ENCODE data around the gene BACH1. TPM values are rescaled to one million over a fixed set of nuclear protein-coding genes. Genes with fewer than 3 reads are reported as not detected.
A peak's percentile ranks its signal among the peaks of the same experiment; 100 is the strongest.

The BACH1 gene
- total RNA-seq, 2 experiments from 2014 or later: 23.5 to 23.7 TPM

DNA sequence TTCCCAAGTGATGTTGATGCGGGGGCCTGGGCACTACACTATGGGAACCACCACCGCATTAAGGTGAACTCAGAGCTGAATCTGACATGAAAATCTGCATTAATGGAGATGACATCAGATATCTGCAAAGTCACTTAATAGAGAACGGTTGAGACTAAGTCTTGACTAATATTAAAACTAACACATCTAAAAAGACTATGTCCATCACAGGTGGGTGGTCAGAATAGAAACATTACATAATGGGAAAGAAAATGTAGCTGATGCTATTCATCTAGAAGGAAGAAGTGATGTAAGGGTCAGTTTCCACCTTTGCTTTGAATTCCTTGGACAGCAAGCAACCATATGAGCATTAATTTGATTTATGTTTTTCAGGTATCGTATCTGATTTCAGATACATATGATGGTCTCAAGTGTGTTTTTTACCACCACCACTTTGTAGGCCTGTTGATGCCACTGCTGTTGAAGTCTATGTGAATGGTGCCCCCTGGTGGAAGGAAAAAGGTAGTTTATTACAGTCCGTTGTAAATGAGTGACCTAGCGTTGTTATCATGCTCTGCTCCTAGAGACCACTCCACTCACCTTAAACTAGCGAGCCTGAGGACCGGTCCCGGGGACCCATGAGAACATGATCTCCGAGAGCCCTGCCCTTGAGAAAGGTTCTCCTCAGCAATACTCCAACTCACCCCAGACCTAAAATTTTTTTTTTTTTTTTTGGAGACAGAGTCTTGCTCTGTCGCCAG is 73.5 kb downstream of the BACH1 start:
- ChIA-PET CTCF (interaction anchor here (0.7 to 5.0 kb wide), 19 partner anchors 9 to 370 kb away, joined by 3 to 45 read pairs (median 4); partner anchors contain the start of gene CCT8), POLR2A (no interaction called here)
- H3K36me3 Mint-ChIP-seq (ENCODE audit: low read depth): peaks cover under 1% of the 10 kb centered on the region
- H3K9me3 Mint-ChIP-seq (ENCODE audit: insufficient read depth): no peaks in the 10 kb centered on the region
- DNase-seq (peak; percentile 72), ATAC-seq (peak; percentile 83)
- H3K27ac Mint-ChIP-seq: no peak overlapping the region
- H3K27me3 Mint-ChIP-seq (ENCODE audit: low read depth): no peaks in the 10 kb centered on the region
- H3K4me1 Mint-ChIP-seq (ENCODE audit: low read depth): peaks cover 9% of the 10 kb centered on the region
- no peak overlapping the region for H3K4me3 Mint-ChIP-seq

DNA sequence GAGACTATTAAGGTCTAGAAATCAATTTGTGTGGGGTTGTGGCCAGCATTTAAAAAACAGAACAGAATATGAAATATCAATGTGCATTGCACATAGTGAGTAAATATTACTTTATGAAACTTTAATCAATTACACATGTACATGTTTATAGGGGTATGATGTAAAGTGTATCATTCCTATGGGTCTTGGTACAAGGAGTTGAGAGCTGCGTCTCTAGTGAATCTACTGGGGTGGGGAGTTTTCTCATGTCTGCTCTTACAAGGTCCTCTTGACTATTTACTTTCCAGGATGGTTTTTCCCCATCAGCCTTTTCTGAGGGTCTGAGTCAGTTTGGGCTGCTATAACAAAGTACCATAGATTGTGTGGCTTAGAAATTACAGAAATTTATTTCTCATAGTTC is 75.8 kb downstream of the BACH1 start:
- ATAC-seq (no peak), DNase-seq (no peak)
- H3K36me3 Mint-ChIP-seq (ENCODE audit: low read depth): no peaks in the 10 kb centered on the region
- H3K27ac Mint-ChIP-seq: no peak overlapping the region
- H3K4me1 Mint-ChIP-seq (ENCODE audit: low read depth): peaks cover 9% of the 10 kb centered on the region
- no peaks in the 10 kb centered on the region for H3K27me3 Mint-ChIP-seq (ENCODE audit: low read depth)
- ChIA-PET POLR2A (no interaction called here), CTCF (no interaction called here)
- no peaks in the 10 kb centered on the region for H3K9me3 Mint-ChIP-seq (ENCODE audit: insufficient read depth)
- no peak overlapping the region for H3K4me3 Mint-ChIP-seq

DNA sequence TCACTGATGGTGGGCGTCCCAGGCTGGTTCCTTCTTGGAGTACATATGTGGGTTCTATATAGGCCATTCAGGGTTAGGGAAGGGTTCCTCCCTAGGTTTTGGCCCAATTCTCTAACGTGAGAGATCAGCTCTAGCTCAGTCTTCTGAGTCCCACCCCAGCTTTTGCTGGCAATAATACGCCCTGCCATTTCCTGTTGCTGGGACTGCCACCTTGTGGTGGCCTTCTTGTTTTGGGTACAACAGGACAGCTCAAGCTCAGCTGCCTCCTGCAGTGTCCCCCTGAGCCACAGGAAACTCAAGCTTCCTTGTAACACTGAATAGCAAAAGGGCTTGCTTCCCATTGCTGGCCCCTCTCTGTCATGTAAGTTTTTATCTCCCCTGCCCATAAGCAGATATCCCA is 77.8 kb downstream of the BACH1 start:
- H3K9me3 Mint-ChIP-seq (ENCODE audit: insufficient read depth): no peaks in the 10 kb centered on the region
- ChIA-PET CTCF (interaction anchor here (0.6 to 2.0 kb wide), 29 partner anchors 12 to 473 kb away, joined by 3 to 20 read pairs (median 4); partner anchors contain the start of gene CCT8), POLR2A (no interaction called here)
- ATAC-seq: peak; percentile 82
- peak overlapping the region; percentile 22 for H3K27ac Mint-ChIP-seq
- H3K4me3 Mint-ChIP-seq: no peak overlapping the region
- no peaks in the 10 kb centered on the region for H3K36me3 Mint-ChIP-seq (ENCODE audit: low read depth)
- peaks cover 9% of the 10 kb centered on the region for H3K4me1 Mint-ChIP-seq (ENCODE audit: low read depth)
- peak; percentile 71 for DNase-seq
- H3K27me3 Mint-ChIP-seq (ENCODE audit: low read depth): no peaks in the 10 kb centered on the region

DNA sequence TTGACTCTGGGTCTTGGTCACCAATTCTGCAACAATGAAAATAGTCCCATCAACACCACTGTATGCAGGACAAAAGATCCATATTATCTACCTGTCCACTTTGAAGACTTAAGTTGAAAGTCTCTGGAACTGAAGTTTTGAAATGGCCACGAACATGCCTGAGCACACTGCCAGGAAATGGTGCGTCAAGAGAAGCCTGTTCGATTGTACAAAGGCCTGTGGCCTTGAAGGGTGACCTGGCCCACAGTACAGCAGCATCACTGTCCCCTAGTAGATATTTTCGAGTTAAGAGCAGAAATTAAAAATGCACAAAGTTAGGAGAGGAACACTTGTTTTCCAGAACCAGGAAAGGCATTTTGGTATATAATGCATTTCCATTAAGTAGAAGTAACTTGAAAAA is 78.5 kb downstream of the BACH1 start:
- POLR2A ChIA-PET: interaction anchor here (0.5 kb wide), 1 partner anchor 63 kb away, joined by 3 read pairs; no protein-coding TSS in a partner anchor
- H3K9me3 Mint-ChIP-seq (ENCODE audit: insufficient read depth): no peaks in the 10 kb centered on the region
- no peaks in the 10 kb centered on the region for H3K27me3 Mint-ChIP-seq (ENCODE audit: low read depth)
- DNase-seq: no peak
- no peaks in the 10 kb centered on the region for H3K36me3 Mint-ChIP-seq (ENCODE audit: low read depth)
- H3K4me1 Mint-ChIP-seq (ENCODE audit: low read depth): peaks cover 9% of the 10 kb centered on the region
- CTCF ChIA-PET: interaction anchor here (1.1 to 2.0 kb wide), 19 partner anchors 13 to 472 kb away, joined by 3 to 20 read pairs (median 5); partner anchors contain the start of gene CCT8
- H3K27ac Mint-ChIP-seq: no peak overlapping the region
- no peak overlapping the region for H3K4me3 Mint-ChIP-seq
- ATAC-seq: no peak

DNA sequence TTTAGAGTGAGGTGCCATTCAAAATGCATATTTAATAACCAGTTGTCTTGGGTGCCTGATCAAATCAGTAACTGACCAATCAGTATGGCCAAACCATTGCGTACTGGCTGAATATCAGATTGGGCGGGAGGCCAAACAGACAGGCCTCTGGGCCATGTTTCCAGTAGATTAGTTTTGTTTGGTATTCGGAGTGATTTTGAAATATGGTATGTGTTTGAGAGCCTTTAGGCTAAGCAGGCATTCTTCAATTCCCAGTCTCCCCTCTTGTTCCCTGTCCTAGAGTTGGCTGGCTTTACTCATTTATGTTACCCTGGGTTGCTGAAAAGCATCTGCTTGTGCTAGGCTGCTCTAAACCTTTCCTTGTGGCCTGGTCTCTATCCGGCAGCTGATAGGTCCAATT is 80.1 kb downstream of the BACH1 start:
- CTCF ChIA-PET: interaction anchor here (0.7 kb wide), 1 partner anchor 312 kb away, joined by 3 read pairs; no protein-coding TSS in a partner anchor
- H3K4me1 Mint-ChIP-seq (ENCODE audit: low read depth): peaks cover 9% of the 10 kb centered on the region
- no peaks in the 10 kb centered on the region for H3K9me3 Mint-ChIP-seq (ENCODE audit: insufficient read depth)
- no peaks in the 10 kb centered on the region for H3K36me3 Mint-ChIP-seq (ENCODE audit: low read depth)
- no peak overlapping the region for H3K27ac Mint-ChIP-seq
- H3K27me3 Mint-ChIP-seq (ENCODE audit: low read depth): no peaks in the 10 kb centered on the region
- H3K4me3 Mint-ChIP-seq: no peak overlapping the region
- no peak for ATAC-seq
- POLR2A ChIA-PET: no interaction called here
- no peak for DNase-seq

DNA sequence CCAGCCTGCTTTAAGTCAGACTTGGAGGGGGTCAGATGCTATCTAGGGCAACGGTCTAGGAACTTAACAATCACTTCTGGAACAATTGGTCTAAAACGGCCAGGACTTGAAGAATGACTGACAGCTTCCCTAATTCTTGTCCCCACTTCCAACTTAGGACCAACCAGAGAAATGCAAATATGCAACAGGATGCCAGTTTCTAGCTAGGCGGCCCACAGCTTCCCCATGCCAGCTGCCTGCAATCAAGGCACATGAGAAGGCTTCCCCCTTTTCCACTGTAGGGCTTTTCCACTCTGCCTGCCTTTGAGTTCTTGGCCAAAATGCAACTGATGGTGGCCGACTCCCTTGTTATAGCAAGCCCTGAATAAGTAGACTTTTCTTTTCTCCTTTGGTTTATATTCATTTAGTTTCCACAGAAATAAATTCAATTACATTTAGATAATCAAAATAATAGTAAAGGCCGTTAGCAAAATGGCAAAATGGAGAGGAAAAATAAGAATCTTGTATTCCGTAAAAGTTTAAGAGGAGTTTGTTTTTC is 80.9 kb downstream of the BACH1 start:
- Mint-ChIP-seq H3K36me3 (ENCODE audit: low read depth) (no peaks in the 10 kb centered on the region), H3K4me1 (ENCODE audit: low read depth) (peaks cover 9% of the 10 kb centered on the region), H3K4me3 (no peak overlapping the region), H3K27me3 (ENCODE audit: low read depth) (no peaks in the 10 kb centered on the region), H3K9me3 (ENCODE audit: insufficient read depth) (no peaks in the 10 kb centered on the region), H3K27ac (no peak overlapping the region)
- ChIA-PET CTCF (interaction anchor here (0.7 kb wide), 1 partner anchor 312 kb away, joined by 3 read pairs; no protein-coding TSS in a partner anchor), POLR2A (no interaction called here)
- no peak for ATAC-seq
- DNase-seq: no peak

DNA sequence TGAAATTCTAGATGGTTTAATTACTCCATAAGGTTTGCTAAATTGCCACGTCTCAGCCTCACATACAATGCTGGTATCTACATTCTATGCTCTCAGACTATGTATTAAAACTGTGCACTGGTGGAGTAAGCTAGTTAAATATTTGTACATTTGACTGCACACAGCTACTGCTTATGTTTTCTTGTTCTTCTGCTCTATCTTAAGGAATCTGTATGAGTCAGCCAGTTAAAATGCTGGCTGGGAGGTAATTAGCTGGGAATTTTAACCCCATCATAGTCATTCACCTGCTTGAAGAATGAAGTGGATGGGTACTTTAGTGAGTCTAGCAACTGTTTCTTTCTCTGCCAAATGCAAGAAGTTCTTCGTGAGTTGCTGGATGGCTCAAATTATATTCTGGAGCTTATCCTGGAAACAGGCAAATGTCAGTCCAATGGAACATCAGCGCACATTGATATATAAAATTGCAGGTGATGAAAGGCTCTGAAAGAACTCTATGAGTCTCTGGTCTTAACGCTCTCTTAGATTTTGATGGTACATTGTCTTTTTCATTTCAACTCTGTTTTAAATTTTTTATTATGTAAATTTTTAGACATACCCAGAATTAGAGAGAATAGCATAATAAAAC is 83.4 kb downstream of the BACH1 start:
- Mint-ChIP-seq H3K27ac (no peak overlapping the region), H3K27me3 (ENCODE audit: low read depth) (no peaks in the 10 kb centered on the region), H3K36me3 (ENCODE audit: low read depth) (no peaks in the 10 kb centered on the region), H3K9me3 (ENCODE audit: insufficient read depth) (no peaks in the 10 kb centered on the region), H3K4me3 (no peak overlapping the region), H3K4me1 (ENCODE audit: low read depth) (no peaks in the 10 kb centered on the region)
- POLR2A ChIA-PET: no interaction called here
- no peak for DNase-seq
- no peak for ATAC-seq
- CTCF ChIA-PET: interaction anchor here (0.7 kb wide), 1 partner anchor 10 kb away, joined by 3 read pairs; no protein-coding TSS in a partner anchor

DNA sequence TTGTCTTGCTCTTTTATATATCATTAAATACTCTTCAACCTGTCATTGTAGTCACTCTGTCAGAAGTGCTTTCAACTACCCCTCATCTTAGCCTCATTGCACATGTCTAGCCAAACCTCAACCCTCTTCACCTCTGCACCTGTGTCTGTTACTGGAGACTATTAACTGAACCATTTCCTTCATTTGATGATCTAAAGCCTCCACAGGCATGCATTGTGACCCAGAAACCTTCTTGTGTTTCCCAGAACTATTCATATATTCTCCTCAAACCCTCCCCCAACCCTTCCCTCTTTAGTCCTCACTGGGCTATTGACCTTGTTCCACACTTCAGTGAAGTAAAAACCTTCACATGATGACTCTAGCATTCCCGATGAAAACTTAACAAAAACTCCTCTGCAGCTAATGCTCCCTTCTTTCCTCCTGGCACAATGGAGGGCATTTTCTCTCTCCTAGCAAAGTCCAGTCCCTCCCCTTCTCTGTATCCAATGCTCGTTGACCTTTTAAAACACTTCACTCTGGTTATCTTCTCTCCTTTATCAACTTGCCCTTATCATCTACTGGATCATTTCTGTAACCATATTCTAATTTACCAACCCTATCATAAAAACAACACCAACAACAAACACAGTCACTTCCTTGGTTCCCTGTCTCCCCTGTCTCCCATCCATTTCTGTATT is 86.1 kb downstream of the BACH1 start:
- Mint-ChIP-seq H3K9me3 (ENCODE audit: insufficient read depth) (no peaks in the 10 kb centered on the region), H3K27me3 (ENCODE audit: low read depth) (no peaks in the 10 kb centered on the region)
- no peak for ATAC-seq

DNA sequence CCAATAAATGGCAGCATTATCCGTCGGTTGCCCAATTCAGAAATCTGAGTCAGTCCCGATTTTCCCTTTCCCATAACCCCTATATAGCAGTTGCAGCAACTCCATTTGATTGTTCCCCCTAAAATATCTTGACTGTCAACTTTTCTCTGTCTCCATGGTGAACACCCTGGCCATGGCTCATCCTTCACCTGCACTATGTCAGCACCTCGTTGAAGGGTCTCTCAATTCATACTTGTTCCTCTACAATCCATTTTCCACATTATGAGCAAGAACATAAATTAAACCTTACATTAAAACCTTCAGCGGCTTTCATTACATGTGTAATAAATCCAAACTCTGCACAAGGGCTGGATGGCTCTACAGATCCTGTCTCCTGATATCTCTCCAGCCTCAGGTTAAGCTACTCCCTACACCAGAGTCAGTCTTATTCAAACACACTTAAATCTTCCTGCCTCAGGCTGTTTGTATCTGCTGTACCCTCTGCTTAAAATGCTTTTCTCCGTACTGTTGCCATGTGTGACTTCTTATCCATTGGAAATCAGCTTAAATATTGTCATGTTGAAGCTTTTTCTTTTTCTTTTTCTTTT is 87.3 kb downstream of the BACH1 start:
- no peak overlapping the region for H3K4me3 Mint-ChIP-seq
- no peaks in the 10 kb centered on the region for H3K36me3 Mint-ChIP-seq (ENCODE audit: low read depth)
- ATAC-seq: no peak
- no peak for DNase-seq
- no peak overlapping the region for H3K27ac Mint-ChIP-seq
- H3K4me1 Mint-ChIP-seq (ENCODE audit: low read depth): no peaks in the 10 kb centered on the region
- no peaks in the 10 kb centered on the region for H3K9me3 Mint-ChIP-seq (ENCODE audit: insufficient read depth)
- CTCF ChIA-PET: no interaction called here
- POLR2A ChIA-PET: no interaction called here
- no peaks in the 10 kb centered on the region for H3K27me3 Mint-ChIP-seq (ENCODE audit: low read depth)

More for the DNA sequence above, 86.1 kb downstream of the BACH1 start:
- Mint-ChIP-seq H3K4me3 (no peak overlapping the region), H3K27ac (no peak overlapping the region), H3K4me1 (ENCODE audit: low read depth) (no peaks in the 10 kb centered on the region), H3K36me3 (ENCODE audit: low read depth) (no peaks in the 10 kb centered on the region)
- CTCF ChIA-PET: no interaction called here
- DNase-seq: no peak
- POLR2A ChIA-PET: no interaction called here

DNA sequence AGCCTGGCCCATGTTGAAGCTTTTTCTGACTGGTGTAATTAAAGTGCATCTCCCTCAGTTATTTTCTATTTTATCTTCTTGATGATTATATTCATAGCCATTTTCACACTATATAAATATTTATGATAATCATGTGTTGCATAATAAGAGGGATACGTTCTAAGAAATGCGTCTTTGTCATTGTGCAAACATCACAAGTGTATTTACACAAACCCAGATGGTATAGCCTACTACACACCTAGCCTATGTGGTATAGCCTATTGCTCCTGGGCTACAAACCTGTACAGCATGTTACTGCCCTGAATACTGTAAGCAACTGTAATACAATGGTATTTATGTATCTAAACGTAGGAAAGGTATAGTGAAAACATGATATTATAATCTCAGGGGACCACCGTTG is 88.1 kb downstream of the BACH1 start:
- CTCF ChIA-PET: no interaction called here
- Mint-ChIP-seq H3K9me3 (ENCODE audit: insufficient read depth) (no peaks in the 10 kb centered on the region), H3K36me3 (ENCODE audit: low read depth) (no peaks in the 10 kb centered on the region)

DNA sequence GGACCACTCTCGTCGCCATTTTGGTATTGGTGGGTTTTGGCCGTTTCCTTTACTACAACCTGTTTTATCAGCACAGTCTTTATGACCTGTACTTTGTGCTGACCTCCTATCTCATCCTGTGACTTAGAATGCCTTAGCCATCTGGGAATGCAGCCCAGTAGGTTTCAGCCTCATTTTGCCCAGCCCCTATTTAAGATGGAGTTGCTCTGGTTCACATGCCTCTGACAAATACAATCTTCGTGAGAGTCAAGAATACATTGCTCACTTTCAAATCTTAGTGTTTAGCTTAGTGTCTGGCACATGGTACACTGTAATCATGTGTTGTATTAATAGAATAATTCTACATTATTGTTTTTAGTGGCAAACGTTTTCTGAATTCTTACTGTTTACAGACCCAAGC is 88.9 kb downstream of the BACH1 start:
- ATAC-seq (no peak), DNase-seq (no peak)
- H3K36me3 Mint-ChIP-seq (ENCODE audit: low read depth): no peaks in the 10 kb centered on the region
- H3K4me3 Mint-ChIP-seq: no peak overlapping the region
- no peak overlapping the region for H3K27ac Mint-ChIP-seq
- CTCF ChIA-PET: no interaction called here
- H3K4me1 Mint-ChIP-seq (ENCODE audit: low read depth): no peaks in the 10 kb centered on the region
- no peaks in the 10 kb centered on the region for H3K27me3 Mint-ChIP-seq (ENCODE audit: low read depth)
- POLR2A ChIA-PET: no interaction called here
- H3K9me3 Mint-ChIP-seq (ENCODE audit: insufficient read depth): no peaks in the 10 kb centered on the region

More for the DNA sequence above, 88.1 kb downstream of the BACH1 start:
- POLR2A ChIA-PET: no interaction called here
- DNase-seq: no peak
- no peak for ATAC-seq
- no peak overlapping the region for H3K4me3 Mint-ChIP-seq
- no peak overlapping the region for H3K27ac Mint-ChIP-seq
- H3K4me1 Mint-ChIP-seq (ENCODE audit: low read depth): no peaks in the 10 kb centered on the region
- H3K27me3 Mint-ChIP-seq (ENCODE audit: low read depth): no peaks in the 10 kb centered on the region

Data from activated CD8-positive, alpha-beta T cell treated with anti-CD3 and anti-CD28 coated beads, Interleukin-2, amount 10 ng/mL, durations not matched to agents 7 days and 5 days (primary cell).